ENCODE results near the gene HMOX1. TPM values are rescaled to one million over a fixed set of nuclear protein-coding genes. Genes with fewer than 3 reads are reported as not detected.

The HMOX1 gene
- total and polyA plus RNA-seq, 10 donors: 178 to 930 (median 751) TPM

- peaks cover 0 to 98% (median 68%) of the 10 kb centered on the region in 6 donors for H3K36me3 ChIP-seq
- H3K27me3 ChIP-seq (replicated peaks in 1 of 7): no peaks in the 10 kb centered on the region
- WGBS, 5 donors: 94 to 97% (median 96%) methylated on average over 14 to 26 of the region's 26 CpGs
Measured at GRCh38 chr22:35424081-35424480, 43.2 kb downstream of the HMOX1 start.

GRCh38 chr22:35424761-35425160 lies 43.9 kb downstream of the HMOX1 start:
- Histone ChIP-seq H3K9me3 (no peaks in the 10 kb centered on the region), H3K4me1 (peaks cover 0 to 10% (median 0%) of the 10 kb centered on the region in 6 donors), H3K27me3 (replicated peaks in 1 of 7) (no peaks in the 10 kb centered on the region), H3K36me3 (peaks cover 0 to 98% (median 62%) of the 10 kb centered on the region in 6 donors), H3K27ac (peak overlapping the region in 3 of 8 donors; percentile 9 to 33 (median 28)), H3K4me3 (no peak overlapping the region)
- peak in 1 of 3 donors; percentile 47 for TF ChIP-seq POLR2AphosphoS5 (IDR thresholded peaks at IDR 0.05)
- no peak for TF ChIP-seq POLR2A (IDR thresholded peaks at IDR 0.05)
- no peak for TF ChIP-seq CTCF (IDR thresholded peaks at IDR 0.05 in 8 of 11, conservative IDR thresholded peaks at IDR 0.05 in 3 of 11)
- DNase-seq: no peak
- intact Hi-C loops (cut with DNase I; ENCODE audit: low total_unique reads): no loop called here
- WGBS, 5 donors: 80 to 87% (median 85%) methylated on average over 7 of the region's 7 CpGs

More at GRCh38 chr22:35424081-35424480, 43.2 kb downstream of the HMOX1 start:
- no peak for DNase-seq
- peaks cover 0 to 10% (median 0%) of the 10 kb centered on the region in 6 donors for H3K4me1 ChIP-seq
- no peaks in the 10 kb centered on the region for H3K9me3 ChIP-seq
- TF ChIP-seq POLR2AphosphoS5 (IDR thresholded peaks at IDR 0.05) (peak in 1 of 3 donors; percentile 26), POLR2A (IDR thresholded peaks at IDR 0.05) (no peak)
- no peak overlapping the region for H3K27ac ChIP-seq
- H3K4me3 ChIP-seq: no peak overlapping the region
- intact Hi-C loops (cut with DNase I; ENCODE audit: low total_unique reads): no loop called here

- no peak for TF ChIP-seq POLR2A (IDR thresholded peaks at IDR 0.05)
- no peak for TF ChIP-seq CTCF (IDR thresholded peaks at IDR 0.05 in 8 of 11, conservative IDR thresholded peaks at IDR 0.05 in 3 of 11)
- TF ChIP-seq POLR2AphosphoS5 (IDR thresholded peaks at IDR 0.05): no peak
- 92 to 97% (median 92%) methylated on average over 7 of the region's 7 CpGs for WGBS, 5 donors
- H3K36me3 ChIP-seq: peaks cover 0 to 96% (median 54%) of the 10 kb centered on the region in 6 donors
- H3K4me3 ChIP-seq: no peak overlapping the region
- no peak for DNase-seq
- intact Hi-C loops (cut with DNase I; ENCODE audit: low total_unique reads): no loop called here
- H3K27me3 ChIP-seq (replicated peaks in 1 of 7): no peaks in the 10 kb centered on the region
- H3K4me1 ChIP-seq: peaks cover 0 to 12% (median 0%) of the 10 kb centered on the region in 6 donors
- H3K9me3 ChIP-seq: no peaks in the 10 kb centered on the region
- no peak overlapping the region for H3K27ac ChIP-seq
Measured at GRCh38 chr22:35425546-35425945, 44.6 kb downstream of the HMOX1 start.

GRCh38 chr22:35425971-35426800 lies 45.3 kb downstream of the HMOX1 start:
- peaks cover 0 to 90% (median 48%) of the 10 kb centered on the region in 6 donors for H3K36me3 ChIP-seq
- TF ChIP-seq POLR2AphosphoS5 (IDR thresholded peaks at IDR 0.05) (no peak), CTCF (IDR thresholded peaks at IDR 0.05 in 8 of 11, conservative IDR thresholded peaks at IDR 0.05 in 3 of 11) (no peak), POLR2A (IDR thresholded peaks at IDR 0.05) (no peak)

More at GRCh38 chr22:35425971-35426800, 45.3 kb downstream of the HMOX1 start:
- WGBS, 5 donors: 86 to 93% (median 91%) methylated on average over 10 to 11 of the region's 11 CpGs
- Histone ChIP-seq H3K27ac (no peak overlapping the region), H3K4me1 (peaks cover 0 to 19% (median 2%) of the 10 kb centered on the region in 6 donors), H3K9me3 (no peaks in the 10 kb centered on the region), H3K27me3 (replicated peaks in 1 of 7) (no peaks in the 10 kb centered on the region), H3K4me3 (no peak overlapping the region)
- intact Hi-C loops (cut with DNase I; ENCODE audit: low total_unique reads): no loop called here
- no peak for DNase-seq

Data from spleen (tissue), 11 donors.